GM12891 (cell line): Measurements from ENCODE around the gene SUMF1.

Source experiments
- POLR2A ChIP-seq: IDR thresholded peaks from 2 replicates; pipeline ENCODE4 v1.6.1; 2011; ENCODE audit warnings: low read depth, low read length, control low read depth
- POLR2AphosphoS5 ChIP-seq: IDR thresholded peaks from 2 replicates; pipeline ENCODE4 v1.6.1; 2011; ENCODE audit warnings: low read depth, low read length, control low read depth
- POU2F2 ChIP-seq: IDR thresholded peaks from 2 replicates; pipeline ENCODE4 v1.6.1; 2011; ENCODE audit warnings: low read depth, mild to moderate bottlenecking, control low read depth, low read length, moderate library complexity
- SPI1 ChIP-seq: IDR thresholded peaks from 2 replicates; pipeline ENCODE4 v1.6.1; 2011; ENCODE audit warnings: low read depth, low read length, control low read depth
- TAF1 ChIP-seq: IDR thresholded peaks from 2 replicates; pipeline ENCODE4 v1.6.1; 2011; ENCODE audit warnings: low read depth, low read length, control low read depth

- TF ChIP-seq POLR2A (no peak), POLR2AphosphoS5 (no peak), TAF1 (no peak), SPI1 (no peak), POU2F2 (no peak)
Measured at GRCh38 chr3:4356546-4357410, 110.3 kb downstream of the SUMF1 start.
